HS-5 (cell line): Measurements from ENCODE around the gene CFAP77.

Experiments used
- DNase-seq: peaks from one replicate; pipeline ENCODE4 v3.0.0-alpha.2; 2012; ENCODE audit warnings: low read depth

Gene CFAP77

DNA sequence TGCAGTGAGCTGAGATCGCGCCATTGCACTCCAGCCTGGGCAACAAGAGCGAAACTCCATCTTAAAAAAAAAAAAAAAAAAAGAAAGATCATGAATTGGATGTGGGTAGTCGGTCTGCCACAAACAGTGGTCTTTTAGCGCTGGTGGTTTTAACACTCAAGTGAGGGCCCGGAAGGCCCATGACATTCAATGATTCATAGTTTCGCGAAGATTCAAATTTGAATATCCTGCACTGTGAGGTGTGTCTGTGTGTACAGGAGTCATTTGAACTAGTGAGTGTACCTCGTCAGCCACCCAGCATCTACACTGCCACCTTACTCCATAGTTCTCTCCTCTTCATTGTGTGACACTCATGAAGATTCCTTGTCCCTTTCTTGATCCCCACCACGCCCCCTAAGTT, 41.3 kb downstream of the CFAP77 start:
- DNase-seq = no peak

DNA sequence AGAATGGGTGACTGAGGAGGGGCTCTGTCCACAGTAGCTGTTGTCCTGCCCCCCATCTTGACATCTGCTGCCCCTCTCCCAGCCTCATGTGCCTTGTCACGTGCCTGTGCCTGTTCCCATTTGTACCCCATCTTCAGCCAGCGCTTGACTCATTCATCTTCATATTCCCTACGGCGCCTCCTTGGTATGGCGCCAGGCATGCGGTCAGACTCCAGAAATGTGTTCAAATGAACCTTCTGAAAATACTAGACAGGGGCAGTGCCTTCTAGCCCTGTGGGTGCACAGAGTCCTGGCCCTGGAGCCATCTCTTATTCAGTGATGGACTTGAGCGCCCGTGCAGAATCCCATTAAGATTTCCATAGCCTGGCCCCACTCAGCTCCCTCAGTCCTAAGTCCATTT, 46.2 kb downstream of the CFAP77 start:
- no peak for DNase-seq

DNA sequence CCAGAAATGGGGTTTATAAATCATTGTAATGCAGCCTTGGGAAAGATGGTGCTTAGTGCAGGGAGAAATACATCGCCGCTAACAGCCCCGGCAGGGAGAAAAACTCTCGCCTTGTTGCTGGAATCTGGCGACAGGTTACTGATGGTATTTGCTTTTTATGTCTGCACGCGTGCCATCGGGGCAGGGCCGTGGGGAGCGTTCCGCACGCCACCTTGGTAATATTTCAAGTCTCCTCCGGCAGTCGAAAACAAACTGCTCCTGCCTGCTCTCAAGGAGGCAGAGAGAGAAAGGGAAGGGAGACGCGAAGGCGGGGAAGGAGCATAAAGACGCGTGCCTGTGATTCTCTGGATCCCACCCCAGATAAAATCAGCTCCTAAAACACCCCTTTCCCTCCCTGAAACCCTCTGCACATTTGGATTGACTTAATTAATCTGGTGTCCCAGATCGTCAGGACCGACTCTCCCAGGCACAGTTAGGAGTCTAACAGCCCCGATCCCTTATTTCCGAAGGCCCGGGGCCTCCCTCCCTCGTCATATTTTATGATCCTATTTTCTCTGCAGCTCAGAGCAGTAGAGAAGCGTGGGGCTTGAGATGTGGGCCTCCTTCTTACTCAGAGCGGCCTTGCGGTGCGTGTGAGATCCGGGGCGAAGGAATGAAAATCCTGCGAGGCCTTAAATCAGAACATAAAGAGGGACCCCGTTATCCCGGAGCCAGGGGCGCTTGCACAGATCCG, 47.7 kb downstream of the CFAP77 start:
- no peak for DNase-seq

DNA sequence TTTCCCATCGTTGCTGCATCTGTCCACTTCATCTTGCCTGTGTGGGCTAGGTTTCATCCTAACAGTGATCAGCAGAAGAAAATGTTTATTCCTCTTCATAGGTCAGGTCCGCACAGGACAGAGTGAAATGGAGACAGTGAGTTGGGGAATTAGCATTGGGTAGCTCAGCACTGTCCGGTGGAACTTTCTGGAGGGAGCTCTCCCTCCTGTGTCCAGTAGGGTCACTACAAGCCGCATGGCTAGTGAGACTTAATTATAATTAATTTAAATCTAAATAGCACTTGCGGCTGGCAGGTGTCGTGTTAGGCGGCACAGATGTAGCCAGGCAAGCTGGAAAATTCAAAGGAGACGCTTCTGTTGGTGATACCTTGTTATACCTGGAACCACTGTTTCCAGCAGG, 48.4 kb downstream of the CFAP77 start:
- no peak for DNase-seq

DNA sequence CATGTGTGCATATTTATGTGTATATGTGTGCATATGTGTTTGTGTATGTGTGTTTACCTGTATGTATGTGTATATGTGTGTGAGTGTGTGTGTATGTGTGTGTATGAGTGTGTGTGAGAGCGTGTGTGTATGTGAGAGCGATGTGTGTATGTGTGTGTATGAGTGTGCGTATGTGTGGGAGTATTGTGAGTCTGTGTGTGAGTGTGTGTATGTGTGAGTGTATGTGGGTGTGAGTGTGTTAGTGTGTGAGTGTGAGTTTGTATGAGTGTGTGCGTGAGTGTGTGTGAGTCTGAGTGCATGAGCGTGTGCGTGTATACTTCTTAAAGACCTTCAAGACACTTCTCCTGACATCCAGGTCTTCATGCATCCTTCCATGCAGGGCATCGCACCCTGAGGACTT, 49.6 kb downstream of the CFAP77 start:
- DNase-seq = no peak

DNA sequence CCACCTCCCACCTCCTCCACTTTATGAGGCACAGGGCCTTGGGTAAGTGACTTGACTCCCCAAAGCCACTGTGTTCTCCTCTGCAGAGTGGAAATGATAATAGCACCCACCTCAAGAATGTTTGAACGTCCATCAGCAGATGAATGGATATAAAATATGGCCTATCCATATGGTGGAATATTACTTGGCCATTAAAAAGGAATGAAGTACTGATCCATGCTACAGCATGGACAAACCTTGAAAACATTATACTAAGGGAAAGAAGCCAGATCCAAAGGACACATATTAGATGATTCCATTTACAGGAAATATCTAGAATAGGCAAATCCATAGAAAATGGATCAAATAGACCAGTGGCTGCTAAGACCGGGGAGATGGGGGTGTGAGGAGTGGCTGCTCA, 50.2 kb downstream of the CFAP77 start:
- no peak for DNase-seq

DNA sequence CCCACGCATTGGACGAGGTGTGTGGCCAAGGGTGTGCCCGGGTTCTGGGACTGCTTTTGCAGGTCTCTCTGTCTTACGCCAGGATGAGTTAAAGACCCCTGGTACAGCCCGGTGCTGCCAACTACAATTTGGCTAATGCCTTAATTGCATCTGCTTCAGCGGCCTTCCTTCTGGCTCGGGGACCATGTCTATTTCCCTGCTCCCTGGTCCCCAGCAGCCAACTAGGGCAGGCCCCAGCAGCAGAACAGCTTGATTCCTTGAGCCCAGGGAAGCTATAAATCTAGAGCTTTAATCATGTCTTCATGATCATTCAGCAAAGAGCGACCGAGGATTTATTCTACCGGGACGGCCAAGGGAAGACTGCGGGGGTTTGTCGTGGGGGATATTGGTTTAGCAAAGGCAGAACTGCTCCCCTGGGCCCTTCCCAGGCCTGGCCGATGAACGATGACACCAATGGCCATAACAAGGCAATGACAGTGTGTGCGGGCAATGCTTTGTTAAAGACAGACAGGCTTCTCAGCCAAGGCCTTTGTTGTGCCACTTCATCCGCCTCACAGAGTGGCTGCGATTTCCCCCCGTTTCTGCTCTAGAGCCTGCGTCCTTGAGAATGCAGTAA, 51.4 kb downstream of the CFAP77 start:
- DNase-seq = no peak

DNA sequence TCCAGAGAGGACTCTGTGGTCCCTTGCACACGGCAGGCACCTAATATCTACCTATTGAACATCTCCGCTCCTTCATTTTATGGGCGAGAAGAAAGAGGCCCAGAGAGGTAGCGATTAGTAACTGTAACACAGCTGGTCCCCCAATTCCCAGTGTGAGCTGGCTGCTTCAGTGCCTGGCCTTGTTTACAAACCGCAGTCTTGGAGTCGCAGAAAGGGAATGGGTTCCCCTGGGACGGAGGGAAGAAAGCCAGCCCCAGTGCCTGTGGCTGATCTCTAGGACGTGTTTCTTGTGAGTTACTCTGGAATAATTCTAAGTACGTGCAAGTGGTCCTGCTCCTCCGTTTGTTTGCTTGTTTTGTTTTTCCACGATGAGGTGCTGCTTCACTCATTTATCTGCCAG, 52.0 kb downstream of the CFAP77 start:
- DNase-seq = no peak

DNA sequence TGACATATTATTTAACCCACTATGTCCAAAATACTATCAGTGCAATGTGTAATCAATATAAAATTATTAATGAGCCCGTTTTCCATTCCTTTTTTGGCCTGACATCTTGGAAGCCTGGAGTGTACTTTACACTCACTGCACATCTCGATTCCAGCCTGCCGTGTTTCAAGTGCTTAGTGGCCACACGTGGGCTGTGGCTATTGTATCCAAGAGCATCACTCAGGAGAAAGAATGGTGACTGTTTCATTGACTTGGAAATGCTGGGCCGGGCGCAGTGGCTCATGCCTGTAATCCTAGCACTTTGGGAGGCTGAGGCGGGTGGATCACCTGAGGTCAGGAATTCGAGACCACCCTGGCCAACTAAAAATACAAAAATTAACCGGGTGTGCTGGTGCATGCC, 54.5 kb downstream of the CFAP77 start:
- DNase-seq = no peak

DNA sequence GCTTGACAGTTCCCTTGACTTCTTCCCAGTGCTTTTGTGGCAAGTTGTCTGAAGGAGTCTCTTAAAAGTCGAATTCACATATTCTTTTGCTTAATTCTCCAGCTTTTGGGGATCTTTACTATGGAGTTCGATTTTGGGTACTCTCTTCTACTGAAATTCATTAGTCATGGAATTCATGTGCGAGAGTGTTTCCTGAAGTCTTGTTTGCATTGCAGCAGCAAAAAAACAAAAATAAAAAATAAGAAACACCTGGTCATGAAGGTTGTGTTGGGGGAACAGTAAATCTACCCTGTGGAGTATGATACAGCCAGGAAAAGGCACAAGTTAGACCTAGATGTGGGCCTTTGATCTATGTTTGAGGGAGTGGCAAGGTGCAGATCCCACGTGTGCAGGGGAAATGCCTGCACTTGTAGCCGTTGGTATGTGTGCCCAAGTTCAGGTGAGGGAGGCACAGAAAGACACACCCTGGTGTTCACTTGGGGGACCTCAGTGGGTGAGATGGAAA, 55.2 kb downstream of the CFAP77 start:
- DNase-seq = no peak

DNA sequence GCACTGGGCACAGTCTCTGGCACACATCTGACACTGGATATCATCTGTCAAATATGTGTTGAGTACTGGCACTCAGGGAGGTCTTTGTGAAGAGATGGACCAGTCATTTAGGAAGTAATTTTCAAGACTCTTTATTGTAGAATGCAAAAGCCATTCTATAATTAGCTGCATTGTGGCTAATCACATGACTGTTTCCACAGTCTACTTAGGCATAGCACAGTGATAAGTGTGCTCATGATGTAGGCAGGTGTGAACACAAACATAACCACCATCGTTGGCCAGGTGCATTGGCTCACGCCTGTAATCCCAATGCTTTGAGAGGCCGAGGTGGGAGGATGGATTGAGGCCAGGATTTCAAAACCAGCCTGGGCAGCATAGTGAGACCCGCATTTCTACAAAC, 62.2 kb downstream of the CFAP77 start:
- no peak for DNase-seq

DNA sequence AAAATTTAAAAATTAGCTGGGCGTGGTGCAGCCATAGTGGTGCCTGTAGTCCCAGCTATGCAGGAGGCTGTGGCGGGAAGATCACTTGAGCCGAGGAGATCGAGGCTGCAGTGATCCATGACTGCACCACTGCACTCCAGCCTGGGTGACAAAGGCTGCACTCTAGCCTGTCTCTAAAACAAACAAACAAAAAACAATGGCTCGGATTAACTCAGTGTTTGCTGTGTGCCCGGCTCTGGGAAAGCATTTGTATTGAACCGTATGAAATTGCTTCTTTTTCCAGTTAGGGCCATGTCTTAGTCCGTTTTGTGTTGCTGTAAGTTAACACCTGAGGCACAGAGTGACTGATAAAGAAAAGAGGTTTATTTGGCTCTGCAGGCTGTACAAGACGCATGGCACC, 62.6 kb downstream of the CFAP77 start:
- no peak for DNase-seq

DNA sequence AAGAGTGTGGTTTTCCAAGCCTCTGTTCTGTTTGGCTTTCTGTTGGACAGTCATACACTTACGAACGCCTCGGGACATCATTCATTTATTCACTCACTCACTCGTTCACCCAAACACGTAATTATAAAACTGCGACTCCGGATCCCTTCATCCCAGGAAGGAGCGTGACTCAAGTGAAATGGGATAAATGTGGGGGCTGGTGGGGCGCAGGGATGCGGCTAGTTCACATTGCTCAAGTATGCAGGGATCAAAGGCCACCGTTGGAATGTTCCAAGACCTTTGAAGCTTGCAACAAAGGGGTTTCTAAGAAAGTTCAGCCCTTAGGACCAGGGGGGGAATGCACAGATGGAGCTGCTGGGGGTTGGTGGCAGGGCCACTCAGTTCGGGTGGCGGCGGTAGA, 64.2 kb downstream of the CFAP77 start:
- DNase-seq = no peak

DNA sequence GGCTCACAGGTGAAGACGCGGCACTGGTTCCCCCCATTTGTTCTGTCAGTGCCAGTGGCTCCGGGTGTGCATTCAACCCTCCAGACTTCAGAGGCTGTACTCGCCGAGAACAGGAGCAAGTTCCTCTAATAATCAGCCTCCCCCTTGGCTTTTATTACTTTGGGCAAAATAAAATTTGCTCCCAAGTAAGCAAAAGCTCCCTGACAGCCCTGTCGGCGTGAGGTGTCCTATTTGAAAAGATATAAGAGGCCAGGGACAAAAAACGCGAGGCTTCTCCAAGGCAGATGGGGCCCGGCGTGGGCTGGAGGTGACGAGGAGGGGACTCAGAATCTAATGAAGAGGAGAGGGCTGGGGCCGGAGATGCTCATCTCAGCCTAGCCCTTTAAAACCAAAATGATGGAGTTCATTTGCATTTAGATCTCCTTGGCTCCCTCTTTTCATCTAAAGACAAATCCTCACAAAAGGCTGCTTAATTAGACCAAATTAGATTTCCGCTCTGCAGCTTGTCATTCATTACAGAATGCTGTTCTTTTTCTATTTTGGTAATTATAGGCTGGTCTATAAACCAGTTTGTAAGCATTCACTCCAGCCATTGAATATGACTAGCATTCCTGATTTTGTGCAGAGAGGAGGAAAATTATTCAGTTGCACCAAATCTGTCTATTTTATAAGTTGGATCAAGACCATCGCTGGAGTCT, 68.5 kb downstream of the CFAP77 start:
- DNase-seq = no peak

DNA sequence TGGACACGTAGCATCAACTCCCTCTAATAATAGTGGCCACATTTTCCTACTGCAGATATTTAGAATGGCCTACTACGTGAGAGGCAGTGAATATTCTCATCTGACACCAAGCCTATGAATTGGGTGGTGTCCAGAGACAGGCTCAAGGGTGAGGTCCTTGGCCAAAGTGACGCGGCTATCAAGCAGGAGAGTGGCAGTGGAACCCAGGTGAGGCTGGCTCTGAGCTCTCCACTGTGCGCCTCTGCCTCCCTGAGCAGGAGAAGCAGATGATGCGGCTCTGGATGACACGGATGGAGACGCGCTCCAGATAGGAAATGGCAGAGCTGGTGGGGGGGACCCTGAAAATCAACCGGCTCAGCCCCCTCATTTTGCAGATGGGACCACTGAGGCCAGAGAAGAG, 69.7 kb downstream of the CFAP77 start:
- no peak for DNase-seq

DNA sequence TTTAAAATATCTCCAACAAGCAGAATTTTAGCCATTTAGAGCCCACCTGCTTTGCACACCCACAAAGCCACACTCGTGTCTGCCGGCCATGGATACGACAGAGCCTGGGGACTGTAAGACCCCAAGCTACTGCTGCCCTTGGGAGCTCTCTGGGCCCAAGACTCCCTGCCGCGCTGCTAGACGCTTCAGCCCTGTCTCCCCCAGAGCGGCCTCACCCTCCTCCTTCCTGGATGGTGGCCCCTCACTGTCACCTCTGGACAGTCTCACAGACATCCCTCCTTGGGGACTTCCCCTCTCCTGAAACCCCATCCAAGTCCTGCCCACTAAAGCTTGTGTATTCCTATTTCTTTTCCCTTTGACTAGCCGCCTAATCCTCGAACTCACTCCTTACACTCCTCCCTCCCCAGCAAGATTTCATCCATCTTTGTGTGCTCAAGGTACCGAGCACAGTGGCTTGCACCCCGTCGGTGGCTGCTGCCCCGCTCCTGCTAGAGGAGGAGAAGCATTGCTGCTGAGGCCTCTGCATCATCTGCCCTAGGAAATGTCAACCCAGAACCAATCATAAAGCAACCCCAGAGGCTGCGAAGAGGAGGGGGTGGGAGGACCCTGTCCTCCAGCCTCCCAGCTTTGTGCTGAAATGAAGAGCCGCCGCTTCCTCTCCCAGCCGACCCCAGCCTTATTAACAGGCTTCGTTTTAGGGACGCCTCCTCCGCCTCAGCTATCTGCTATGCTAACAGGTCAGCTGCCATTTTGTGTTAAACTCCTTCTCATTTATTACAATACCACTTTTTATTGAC, 71.2 kb downstream of the CFAP77 start:
- DNase-seq = no peak

DNA sequence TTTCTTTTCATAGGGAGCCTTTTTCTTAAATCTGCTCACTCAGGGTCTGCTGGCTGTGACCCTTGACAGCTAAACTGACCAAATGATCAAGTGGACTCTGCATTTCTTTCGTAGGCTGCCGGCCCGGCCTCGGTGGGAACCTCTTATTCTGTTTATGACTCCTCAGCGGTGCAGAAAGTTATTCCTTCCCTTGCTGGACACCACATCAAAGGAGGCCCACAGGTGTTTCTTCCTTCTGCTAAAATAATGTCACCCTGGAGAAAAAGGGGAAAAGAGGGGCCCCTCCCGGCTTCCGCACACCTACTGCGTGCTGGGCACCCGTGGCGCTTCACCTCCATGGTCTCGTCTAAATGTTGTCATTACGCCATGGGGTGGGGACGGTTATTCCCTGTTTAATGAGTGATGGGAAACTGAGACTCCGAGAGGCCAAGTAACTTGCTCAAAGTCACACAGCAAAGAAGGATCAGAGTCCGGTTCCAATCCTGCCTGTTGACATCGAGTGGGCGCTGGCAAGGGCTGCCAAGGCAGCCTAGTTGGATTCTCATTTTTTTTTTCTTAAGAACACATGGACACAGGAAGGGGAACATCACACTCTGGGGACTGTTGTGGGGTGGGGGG, 72.3 kb downstream of the CFAP77 start:
- DNase-seq = no peak

DNA sequence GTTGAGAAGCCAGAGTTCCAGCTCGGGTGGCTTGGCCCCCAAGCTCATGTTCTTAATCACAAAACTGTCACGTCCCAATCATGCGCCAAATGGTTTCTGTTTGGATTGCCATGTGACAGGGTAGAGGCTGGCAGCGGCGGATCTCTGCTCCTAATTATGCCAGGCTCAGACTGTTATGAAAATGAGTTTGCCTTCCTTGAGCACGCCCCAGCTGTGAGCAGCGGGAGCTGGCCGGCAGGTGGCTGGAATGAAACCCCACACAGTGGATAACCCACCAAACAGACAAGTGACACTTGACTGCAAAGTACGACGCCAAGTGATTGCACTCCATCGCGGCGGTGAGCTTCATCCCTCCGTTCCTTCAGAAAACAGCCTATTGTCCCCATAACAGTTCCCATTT, 75.4 kb downstream of the CFAP77 start:
- no peak for DNase-seq

DNA sequence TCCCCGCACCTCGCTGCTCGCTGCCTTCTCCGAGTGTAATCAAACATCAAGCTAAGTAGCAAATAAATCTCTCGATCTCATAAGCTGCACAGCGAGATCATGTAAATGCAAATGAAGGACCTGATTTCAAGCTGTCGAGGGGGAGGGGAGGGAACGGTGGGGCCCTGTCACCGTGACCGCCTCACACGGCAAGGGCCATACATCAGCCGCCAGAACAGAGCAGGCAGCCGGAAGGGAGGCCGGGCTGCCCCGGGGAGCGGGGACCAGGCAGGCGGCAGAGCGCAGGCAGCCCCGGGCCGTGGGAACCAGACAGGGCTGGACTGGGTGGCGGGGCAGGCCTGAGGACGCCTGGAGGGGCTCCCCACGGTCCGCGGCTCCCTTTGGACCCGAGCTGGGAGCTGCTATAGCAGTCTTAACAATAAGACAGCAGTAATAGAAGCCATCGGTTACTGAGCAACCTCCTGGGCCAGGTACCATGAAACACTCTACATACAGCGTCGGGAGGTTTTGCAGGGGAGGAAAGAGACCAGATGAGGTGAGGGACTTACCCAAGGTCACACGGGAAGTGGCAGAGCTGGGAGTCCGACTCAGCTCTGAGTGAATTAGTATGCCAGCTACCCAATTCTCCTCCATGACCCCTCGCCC, 76.8 kb downstream of the CFAP77 start:
- DNase-seq = no peak

DNA sequence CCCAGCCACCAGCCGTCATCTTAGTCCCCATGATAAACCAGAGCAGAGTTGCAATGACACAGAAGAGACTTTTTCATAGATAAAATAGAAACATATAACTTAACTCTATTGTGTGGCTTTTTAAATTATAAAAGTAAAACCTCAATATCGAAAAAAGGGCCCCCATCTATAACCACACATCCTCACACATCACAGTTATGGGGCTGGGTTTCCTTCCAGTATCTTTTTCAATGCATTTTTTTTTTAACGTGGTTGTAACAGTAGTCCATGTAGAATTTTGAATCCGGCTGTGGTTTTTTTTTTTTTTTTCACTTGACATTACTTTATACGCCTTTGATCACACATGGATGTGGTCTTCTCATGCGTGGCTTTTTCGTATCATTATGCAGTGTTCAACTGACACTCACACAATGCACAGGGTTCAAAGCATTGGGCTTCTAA, 77.4 kb downstream of the CFAP77 start:
- DNase-seq = no peak

DNA sequence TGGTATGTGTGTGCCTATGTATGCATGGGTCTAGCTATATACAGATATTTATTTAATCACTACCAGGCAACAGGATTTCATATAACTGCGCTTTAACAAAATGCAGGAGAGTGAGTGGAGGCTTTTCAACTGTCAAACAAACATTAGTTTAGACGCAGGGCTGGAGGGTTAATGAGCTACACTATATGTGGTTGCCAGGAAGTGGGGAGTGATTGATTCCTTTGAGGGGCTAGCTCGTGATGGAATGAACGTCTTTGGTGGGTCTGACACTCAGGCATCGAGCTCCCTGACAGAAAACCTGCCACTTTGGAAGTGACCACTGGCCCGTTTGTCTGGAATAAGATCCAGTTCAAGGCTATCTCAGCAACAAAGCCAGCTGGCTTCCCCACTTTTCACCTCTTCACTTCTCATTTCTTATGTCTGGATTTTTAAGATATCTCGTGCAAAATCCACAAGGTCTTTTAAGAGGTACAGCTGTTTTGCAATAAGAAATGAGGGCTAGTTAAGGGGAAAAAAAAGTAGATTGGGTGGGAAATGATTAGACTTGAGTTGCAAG, 78.0 kb downstream of the CFAP77 start:
- no peak for DNase-seq
